ENCODE data around the gene CATSPER1.

CATSPER1 gene

GRCh38 chr11:66026017-66026529 lies at the start of gene CATSPER1:
Gene CATSPER1 (minus strand): TSS chr11:66026479. CDS start chr11:66026379, 100 bp downstream.
- no peak for DNase-seq (ENCODE audit: low spot score)

DNA sequence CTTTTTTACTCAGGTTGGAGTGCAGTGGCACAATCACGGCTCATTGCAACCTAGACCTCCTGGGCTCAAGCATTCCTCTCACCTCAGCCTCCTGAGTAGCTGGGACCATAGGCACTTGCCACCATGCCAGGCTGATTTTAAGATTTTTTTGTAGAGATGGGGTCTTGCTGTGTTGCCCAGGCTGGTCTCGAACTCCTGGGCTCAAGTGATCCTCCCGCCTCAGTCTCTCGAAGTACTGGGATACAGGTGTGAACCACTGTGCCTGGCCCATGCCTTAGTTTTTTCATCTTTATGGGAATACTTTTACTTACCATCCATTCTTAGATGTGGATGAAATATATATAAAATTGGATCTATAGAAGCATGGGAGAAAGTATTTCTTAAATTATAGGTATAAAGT lies 49.0 kb upstream of the CATSPER1 start:
- DNase-seq (ENCODE audit: low spot score) = no peak

DNA sequence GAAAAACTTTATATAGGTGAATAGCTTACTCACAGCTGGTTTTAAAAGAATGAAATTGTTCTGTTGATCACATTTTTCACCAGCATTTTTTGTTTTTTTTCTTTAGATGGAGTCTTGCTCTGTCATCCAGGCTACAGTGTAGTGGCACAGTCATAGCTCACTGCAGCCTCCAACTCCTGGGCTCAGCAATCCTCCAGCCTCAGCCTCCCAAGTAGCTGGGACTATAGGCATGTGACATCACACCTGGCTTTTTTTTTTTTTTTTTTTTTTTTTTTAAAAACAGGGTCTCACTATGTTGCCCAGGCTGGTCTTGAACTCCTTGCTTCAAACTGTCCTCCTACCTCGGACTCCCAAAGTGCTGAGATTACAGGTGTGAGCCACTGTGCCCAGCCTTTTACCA lies 47.4 kb upstream of the CATSPER1 start:
- DNase-seq (ENCODE audit: low spot score) = no peak

GRCh38 chr11:66072518-66072917 lies 46.2 kb upstream of the CATSPER1 start:
- no peak for DNase-seq (ENCODE audit: low spot score)

DNA sequence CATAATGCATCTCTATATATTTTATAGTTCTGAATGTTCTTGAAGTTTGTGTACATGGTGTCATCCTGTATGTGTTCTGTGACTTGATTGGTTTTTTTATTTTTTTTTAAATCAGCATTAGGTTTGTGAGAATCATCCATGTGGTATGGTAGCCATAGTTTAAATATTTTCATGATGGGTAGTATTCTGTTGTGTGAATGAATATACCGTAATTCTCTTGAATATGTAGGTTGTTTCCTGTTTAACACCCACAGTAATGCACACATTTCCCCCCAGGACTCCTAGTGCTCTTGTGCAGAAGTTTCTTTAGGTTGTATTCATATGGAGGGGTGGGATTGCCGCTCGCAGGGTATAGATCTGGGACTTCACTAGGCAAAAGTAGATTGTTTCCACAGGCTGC lies 45.8 kb upstream of the CATSPER1 start:
- no peak for DNase-seq (ENCODE audit: low spot score)

DNA sequence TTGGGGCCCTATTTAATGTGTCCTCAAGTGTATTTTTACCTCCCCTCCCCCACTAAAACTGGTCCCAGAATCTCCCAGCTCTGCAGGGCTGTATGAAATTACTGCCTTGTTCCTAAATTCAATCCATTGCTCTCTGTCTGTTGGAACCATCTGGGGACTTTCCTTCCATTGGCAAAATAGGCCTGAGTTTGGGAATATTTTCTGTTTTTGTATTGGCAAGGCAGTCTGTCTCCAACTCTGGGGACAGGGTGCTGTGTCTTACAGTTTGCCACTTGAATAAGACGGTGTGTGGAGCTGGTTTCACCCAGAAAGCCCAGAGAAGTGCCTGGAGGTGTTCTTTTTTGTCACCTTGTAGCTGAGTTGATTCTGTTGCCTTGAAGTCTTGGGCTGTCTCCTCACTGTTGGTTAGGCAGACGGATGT lies 45.1 kb upstream of the CATSPER1 start:
- DNase-seq (ENCODE audit: low spot score) = no peak

DNA sequence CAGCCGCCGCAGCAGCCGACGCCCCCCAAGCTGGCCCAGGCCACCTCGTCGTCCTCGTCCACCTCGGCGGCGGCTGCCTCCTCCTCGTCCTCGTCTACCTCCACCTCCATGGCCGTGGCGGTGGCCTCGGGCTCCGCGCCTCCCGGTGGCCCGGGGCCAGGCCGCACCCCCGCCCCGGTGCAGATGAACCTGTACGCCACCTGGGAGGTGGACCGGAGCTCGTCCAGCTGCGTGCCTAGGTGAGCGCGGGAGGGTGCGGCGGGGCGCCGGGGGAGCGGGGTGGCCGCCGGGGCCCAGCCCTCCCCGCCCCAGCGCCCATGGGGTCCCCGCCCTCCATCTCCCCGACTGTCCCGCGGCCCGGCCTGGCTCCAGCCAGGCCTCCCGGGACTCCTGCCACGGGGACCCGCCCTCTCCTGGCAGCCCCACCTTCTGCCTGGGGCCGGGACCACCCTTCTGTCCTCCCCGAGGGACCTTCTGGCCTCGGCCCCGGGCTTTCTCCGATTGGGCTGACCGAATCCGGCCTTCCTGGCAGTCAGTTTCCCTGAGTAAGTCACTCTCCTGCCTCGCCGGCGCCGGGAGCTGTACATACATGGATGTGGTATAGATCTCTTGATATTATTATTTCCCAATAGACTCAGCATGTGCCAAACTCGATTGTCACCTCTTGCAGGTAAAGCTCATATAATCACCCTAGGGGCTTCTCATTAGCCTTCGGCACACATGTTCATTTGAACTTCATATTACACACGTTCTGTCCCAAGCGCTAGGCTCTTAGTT lies 44.5 kb upstream of the CATSPER1 start:
- DNase-seq (ENCODE audit: low spot score) = peak; percentile 50

- peak; percentile 96 for DNase-seq (ENCODE audit: low spot score)
Measured at GRCh38 chr11:66069715-66070603, 43.7 kb upstream of the CATSPER1 start, which contains the start of gene PACS1. Gene PACS1 (plus strand): TSS chr11:66070272. CDS start chr11:66070487, 215 bp downstream.

- DNase-seq (ENCODE audit: low spot score) = peak; percentile 64
Measured at GRCh38 chr11:66068923-66069714, 42.8 kb upstream of the CATSPER1 start.

DNA sequence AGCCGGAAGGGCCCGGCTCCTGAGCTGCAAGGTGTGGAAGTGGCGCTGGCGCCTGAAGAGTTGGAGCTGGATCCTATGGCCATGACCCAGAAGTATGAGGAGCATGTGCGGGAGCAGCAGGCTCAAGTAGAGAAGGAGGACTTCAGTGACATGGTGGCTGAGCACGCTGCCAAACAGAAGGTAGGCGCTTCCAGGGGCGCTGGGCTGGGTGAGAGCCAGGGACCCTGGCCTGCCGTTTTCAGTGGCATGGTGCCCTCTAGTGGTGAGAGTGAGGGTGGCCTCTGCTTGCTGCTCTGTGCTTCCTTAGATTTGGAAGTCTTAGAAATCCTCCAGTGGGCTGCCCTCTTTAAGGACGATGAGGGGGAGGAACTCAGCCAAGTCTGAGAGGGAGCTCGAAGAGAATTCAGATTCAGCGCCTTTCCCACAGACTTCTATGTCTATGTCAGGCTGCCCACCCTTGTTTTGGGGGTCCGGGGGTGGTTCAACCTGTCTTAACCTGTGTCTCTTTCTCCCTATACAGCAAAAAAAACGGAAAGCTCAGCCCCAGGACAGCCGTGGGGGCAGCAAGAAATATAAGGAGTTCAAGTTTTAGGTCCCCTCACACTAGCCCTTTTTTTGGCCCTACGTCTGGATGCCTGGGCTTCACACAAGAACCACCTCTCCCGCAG lies 42.0 kb upstream of the CATSPER1 start:
- peak; percentile 79 for DNase-seq (ENCODE audit: low spot score)

DNA sequence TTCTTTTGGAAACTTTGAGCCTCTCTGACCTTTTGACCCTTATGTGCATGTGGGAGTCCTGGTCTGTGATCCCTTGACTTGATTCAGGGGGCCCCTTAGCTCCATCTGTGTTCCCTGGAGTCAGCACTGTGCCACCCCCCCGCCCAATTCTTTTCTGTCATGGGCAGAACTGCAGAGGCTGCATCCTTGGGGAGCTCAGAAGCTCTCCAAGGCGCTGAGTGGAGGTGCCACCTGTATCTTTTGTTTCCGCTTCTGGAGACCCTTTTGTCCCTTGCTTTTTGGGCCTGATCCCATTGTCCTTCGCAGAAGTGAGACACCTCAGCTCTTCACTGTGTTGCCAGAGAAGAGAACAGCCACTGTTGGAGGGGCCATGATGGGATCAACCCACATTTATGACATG lies 41.4 kb upstream of the CATSPER1 start:
- DNase-seq (ENCODE audit: low spot score) = no peak

DNA sequence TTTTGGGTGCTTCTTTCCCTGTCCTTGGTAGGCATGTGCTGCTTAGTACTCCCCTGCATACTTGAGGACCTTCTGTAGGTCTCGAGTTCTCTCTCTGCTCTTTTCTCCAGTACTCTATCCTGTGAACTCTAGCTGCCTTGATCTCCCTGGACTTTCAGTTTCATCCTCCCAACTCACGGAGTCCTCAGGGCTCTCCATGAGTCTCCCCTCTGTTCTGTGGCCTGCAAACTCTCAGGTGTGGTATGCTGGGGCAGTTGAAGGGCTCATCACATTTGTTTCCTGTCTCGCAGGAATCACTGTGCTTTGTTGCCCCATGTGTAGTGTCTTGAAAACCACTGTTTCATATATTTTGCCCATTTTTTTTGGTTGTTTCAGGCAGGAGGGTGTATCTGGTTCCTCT lies 40.5 kb upstream of the CATSPER1 start:
- no peak for DNase-seq (ENCODE audit: low spot score)

DNA sequence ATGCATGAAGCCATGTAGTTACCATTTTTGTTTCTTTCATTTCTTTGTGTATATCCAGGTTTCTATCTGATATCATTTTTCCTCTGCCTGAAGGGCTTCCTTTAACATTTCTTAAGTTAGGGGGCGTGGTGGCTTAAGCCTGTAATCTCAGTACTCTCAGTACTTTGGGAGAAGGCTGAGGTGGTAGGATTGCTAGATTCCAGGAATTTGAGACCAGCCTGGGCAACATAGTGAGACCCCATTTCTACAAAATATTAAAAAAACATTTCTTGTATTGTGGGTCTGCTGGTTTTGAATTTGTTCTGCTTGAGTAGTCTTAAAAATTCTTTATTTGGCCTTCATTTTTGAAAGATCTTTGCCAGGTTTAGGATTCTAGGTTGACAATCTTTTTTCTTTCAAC lies 38.3 kb upstream of the CATSPER1 start:
- no peak for DNase-seq (ENCODE audit: low spot score)

- no peak for DNase-seq (ENCODE audit: low spot score)
Measured at GRCh38 chr11:66063900-66064299, 37.6 kb upstream of the CATSPER1 start.

DNA sequence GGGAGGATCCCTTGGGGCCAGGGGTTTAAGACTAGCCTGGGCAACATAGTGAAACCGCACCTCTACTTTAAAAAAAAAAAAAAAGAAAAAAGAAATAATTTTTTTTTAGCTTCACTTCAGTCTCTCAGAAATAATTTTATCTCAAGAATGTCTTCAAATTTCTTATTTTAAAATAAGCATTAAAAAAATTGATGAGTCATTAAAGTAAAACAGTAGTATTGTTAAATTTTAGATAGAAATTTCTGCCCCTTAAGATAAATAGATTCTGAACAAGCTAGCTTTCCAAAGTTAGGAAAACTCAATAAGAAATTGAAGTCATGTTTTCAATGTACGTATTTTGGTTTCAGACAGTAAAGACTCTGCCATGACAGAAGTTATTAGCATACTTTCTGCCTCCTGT lies 36.1 kb upstream of the CATSPER1 start:
- no peak for DNase-seq (ENCODE audit: low spot score)

GRCh38 chr11:66061268-66061667 lies 35.0 kb upstream of the CATSPER1 start:
- no peak for DNase-seq (ENCODE audit: low spot score)

GRCh38 chr11:66059966-66060680 lies 33.8 kb upstream of the CATSPER1 start:
- no peak for DNase-seq (ENCODE audit: low spot score)

- no peak for DNase-seq (ENCODE audit: low spot score)
Measured at GRCh38 chr11:66056501-66056900, 30.2 kb upstream of the CATSPER1 start.

- DNase-seq (ENCODE audit: low spot score) = no peak
Measured at GRCh38 chr11:66055021-66055420, 28.7 kb upstream of the CATSPER1 start.

- no peak for DNase-seq (ENCODE audit: low spot score)
Measured at GRCh38 chr11:66052664-66052982, 26.3 kb upstream of the CATSPER1 start.
